NOMO-1 treated with DMSO at 0.1 percent for 48 hours (cell line): ENCODE measurements around the gene ABCC5.

ENCODE experiments used
- DNase-seq: peaks from one replicate; lab custom pipeline; 2025; ENCODE audit not compliant: unreplicated experiment; lab: John Stamatoyannopoulos, UW

ABCC5 gene

DNA sequence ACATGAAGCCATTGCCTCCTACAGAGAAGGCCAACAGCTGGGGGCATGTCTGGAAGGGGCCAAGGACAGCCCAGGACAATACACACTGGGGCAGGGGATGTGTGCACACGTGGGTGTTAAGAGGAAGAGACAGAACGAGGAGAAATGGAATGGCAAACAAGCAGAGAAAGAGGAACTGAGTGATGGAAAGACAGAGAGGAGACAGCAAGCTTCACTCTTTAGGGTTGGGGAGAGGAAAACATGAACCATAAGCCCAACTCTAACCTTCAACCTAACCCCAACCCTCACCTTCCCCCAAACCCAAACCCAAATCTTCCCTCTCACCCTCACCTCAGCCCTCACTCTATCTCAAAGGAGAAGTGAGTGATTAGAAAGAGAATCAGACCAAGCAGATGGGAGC, 121.1 kb downstream of the ABCC5 start:
- peak; percentile 48 for DNase-seq

DNA sequence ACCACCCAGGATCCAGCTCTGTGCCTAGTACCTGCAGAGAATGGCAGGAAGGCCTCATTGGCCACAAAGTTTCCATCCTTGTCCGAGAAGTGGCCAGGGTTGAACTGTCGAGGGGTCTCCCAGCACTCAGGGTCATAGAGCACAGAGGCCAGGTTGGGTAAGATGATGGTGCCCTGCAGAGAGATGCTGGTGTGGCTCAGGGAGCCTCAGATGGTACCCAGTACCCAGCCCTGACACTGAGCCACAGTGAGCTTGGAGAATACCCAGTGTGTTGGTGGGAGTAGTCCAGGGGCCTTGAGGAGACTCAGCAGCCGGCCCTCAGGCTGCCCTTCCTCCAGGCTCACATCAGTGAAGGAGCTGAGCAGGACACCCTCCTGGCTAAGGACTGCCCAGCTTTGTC, 121.5 kb downstream of the ABCC5 start:
- no peak for DNase-seq

DNA sequence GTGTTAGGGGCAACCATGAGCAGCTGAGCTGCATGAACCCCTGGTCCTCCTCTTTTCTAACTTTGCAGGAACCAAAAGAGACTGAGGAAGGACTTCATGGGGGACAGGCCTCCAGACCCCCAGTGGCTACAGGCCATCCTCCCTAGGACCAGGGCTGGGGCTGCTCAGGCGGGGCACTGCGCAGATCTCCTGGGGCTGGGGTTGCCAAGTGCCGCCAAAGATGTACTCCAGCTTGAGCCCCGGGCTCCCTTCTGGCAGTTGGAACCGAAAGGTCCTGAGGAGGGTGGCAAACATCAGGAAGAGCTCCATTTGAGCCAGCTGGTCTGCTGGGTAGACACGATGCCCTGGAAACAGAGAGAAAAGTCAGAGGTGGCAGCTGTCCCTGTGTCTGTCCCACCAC, 121.9 kb downstream of the ABCC5 start:
- no peak for DNase-seq

DNA sequence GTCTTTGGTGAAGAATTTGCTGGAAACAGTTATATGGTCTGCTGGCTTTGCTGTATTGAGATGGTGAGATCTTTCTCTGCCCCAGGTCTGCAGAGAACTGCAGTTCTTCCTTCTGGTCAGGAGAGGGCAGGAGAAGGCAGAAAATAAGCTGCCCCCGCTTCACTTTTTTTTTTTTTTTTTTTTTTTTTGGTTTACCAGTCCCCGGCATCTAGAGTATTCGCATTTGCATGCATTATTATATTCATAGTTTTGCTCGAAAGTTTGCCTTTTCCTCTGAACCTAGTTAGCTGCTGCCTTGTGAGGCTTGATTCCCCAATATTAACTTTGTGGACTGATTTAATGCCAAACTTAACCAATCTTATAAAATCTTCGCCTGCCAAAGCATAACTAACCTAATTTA, 122.4 kb downstream of the ABCC5 start:
- DNase-seq, result peak; percentile 80

DNA sequence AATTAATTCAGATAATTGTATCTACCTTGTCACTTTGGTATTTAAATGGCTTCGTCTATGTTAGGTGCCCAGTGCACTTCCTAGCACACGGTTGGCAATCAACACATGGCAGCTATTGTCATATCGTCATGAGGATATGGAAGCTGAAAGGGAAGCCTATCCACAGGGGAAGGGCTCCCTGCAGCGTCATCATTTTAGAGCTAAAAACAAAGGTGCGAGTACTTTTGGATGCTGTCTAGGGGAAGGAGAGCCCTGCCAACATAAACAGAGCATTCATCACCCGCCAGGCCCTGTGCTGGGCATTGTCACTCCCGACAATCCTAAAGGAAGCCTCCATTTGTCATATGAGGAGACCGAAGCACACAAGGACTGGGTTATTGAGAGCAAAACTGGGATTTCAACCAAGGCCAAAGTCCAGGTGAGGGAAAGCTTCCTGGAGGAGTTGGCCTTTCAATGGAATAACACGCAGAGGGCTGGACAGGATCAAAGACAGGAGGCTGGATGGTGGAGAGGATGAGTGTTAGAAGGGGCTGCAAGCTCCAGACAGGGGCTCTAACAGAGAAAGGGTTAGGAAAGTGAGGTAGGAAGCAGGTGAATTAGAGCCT, 125.0 kb downstream of the ABCC5 start:
- DNase-seq, result no peak

DNA sequence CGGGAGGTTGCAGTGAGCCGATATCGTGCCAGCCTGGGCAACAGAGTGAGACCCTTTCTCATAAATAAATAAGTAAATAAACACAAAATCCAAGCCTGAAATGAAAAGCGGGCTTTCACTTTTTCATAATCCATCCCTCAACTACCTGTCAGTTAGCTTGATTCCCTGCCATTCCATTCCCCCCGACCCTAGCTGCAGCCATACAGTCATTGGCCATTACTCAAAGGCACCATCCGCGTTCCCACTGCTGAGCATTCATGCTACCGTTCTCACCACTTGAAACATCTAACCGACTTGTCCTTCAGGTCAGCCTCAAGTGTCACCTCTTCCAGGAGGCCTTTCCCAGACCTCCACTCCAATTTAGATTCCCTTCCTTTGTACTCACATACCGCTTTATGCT, 131.9 kb downstream of the ABCC5 start:
- no peak for DNase-seq

DNA sequence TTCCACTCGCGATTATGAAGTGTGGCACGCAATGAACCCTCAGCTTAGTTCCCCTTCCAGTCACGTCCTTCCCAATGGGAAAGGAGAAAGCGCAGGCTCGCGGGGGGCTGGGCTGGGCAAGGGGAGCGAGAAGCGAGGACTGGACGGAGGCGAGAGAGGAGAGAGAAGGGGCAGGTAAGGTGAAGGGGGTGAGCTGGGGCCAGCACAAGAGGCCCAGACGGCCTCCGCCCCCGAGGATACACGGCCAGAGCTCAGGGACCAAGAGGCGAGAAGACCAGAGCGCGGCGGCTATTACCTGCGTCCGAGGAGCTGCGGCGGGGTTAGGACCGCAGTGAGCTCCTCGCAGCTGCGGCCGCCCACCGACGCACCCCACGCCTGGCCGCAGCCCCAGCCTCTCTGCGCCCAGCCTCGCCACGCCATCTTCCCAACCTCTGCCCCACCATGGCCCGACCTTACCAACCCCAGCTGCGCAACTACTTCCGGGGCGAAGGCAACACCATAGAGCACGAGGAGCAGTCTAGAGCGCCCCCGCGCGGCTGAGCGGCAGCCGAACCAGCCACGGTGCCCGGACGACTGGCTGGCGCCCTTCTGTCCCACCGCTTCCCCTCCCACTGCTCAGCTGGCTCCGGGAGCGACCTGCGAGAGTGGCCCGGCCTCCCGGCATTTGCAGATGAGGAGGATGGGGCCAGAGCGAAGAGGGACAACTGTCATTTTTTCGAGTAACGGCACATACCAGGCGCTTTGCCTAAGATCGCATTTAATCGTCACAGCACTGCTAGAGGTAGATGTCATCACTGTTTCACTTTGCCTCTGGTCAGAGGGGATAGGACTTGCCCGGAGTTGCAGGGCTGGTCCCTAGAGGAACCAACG, 133.0 kb downstream of the ABCC5 start, which contains the start of gene PARL:
TSS of gene PARL (minus strand) at position 454 of the 870 bp plus-strand sequence. CDS start at position 420, 34 bp downstream.
- peak; percentile 98 for DNase-seq

DNA sequence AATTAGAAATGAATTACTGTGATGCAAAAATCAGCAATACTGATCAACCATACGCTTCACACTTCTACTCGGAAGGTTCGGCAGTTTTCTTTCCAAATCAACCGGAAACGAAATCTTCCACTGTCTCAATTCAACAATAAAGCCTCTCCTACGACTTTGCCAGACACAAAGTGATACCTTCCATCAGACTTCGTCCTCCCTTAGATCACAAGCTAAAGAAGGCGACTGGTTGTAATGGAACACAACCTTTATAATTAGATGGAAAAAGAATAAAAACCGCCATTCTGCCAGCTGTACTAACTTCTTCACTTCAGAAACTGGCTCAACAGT, 133.6 kb downstream of the ABCC5 start:
- DNase-seq, result peak; percentile 65

DNA sequence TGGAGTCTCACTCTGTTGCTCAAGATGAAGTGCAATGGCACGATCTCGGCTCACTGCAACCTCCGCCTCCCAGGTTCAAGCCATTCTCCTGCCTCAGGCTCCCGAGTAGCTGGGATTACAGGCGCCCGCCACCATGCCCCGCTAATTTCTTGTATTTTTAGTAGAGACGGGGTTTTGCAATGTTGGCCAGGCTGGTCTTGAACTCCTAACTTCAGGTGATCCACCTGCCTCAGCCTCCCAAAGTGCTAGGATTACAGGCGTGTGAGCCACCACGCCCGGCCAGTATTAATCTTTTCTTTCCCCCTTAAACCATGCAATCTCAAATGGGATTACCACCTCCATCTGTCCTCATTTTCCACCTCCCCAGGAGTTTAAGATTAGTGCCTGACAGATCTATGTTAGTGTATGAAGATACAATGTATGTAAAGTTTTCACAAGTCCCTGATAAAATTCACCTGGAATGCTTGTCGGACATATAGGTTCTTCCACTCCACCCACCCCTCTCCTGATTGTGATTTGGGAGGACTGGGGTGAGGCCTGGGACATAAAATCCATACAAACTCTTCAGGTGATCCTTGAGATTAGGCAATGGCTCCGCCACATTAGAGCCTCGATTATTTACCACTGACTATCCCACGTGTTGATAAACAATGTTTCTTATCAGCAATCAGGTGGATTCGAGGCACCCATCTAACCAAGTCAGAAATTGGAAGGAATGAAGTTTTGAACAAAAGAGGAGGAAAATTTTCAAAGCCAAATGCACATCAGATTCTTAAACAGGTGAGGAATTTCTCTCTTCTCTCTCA, 134.2 kb downstream of the ABCC5 start:
- no peak for DNase-seq

DNA sequence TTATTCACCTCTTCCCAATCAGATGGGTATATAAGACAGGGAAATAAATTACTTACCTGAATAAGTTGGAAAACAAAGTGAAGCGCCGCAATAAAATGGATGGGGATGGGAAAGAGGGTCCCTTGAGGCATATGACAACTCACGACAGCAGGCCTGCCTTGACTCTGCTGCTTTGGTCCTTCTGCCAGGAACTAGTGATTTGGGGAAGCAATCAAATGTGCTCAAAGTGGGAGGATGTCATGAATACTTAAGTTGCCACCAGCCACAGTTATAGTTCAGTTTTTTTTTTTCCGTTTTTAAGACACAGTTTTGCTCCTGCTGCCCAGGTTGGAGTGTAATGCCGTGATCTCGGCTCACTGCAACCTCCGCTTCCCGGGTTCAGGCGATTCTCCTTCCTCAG, 137.6 kb downstream of the ABCC5 start:
- DNase-seq, result peak; percentile 86

DNA sequence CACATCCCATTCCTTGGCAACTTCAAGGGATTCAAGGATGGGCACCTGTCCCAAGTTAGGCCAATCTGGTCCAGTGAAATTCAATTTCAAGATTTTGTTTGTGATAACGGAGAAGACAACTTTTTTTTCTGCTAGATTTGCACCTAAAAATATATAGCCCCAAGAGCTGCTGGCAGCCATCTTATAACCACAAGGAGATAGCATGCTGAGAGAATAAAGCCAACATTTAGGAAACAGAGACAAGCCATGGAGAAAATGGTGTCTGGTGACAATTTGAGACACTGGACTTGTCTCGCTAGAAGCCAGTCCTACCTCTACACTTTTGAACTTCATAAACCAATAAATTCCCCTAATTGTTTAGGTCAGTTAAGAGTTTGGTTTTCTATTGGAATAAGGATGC, 138.4 kb downstream of the ABCC5 start:
- DNase-seq, result no peak

DNA sequence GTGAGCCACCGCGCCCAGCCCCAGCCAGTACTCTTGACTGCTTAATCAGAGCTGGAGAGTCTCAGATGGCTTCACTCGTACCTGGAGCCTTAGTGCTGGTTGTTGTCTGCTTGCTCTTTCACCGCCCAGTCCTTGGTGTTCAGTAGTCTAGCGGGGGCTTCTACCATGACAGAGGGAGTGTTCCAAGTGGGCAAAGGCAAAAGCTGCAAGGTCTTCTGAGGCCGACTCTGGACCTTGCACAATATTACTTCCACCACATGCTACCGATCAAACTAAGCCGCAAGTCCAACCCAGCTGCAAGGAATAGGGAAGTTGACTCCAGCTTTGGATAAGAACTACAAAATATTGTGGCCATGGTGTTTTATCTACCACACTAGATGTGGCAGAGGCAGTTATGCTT, 139.6 kb downstream of the ABCC5 start:
- DNase-seq, result peak; percentile 100

DNA sequence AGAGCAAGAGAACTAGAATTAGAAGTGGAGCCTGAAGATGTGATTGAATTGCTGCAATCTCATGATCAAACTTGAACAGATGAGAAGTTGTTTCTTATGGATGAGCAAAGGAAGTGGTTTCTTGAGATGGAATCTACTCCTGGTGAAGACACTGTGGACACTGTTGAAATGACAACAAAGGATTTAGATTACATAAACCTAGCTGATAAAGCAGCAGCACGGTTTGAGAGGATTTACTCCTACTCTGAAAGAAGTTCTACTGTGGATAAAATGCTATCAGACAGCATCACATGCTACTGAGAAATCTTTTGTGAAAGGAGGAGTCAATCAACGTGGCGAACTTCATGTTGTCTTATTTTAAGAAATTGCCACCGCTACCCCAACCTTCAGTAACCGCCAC, 140.5 kb downstream of the ABCC5 start:
- peak; percentile 21 for DNase-seq

DNA sequence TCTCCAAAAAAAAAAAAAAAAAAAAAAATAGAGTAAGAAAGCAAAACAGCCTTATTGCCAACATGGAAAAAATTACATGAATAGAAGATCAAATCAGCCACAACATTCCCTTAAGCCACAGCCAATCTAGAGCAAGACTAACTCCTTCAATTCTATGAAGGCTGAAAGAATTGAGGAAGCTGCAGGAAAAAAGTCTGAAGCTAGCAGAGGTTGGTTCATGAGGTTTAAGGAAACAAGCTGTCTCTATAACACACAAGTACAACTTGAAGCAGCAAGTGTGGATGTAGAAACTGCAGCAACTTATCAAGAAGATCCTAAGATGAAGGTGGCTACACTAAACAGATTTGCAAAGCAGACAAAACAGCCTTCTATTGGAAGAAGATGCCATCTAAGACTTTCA, 142.3 kb downstream of the ABCC5 start:
- DNase-seq, result peak; percentile 57

DNA sequence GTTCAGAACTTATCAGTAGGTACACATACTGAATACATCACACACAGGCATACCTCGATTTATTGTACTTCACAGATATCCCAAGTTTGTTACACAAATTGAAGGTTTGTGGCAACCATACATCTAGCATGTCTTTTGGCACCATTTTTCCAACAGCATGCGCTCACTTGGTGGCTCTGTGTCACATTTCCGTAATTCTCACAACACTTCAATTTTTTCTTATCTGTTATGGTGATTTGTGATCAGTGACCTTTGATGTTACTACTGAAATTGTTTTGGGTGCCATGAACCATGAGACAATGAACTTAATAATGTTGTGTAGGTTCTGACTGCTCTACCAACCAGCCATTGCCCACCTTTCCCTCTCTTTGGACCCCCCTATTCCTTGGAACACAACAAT, 143.8 kb downstream of the ABCC5 start:
- no peak for DNase-seq

DNA sequence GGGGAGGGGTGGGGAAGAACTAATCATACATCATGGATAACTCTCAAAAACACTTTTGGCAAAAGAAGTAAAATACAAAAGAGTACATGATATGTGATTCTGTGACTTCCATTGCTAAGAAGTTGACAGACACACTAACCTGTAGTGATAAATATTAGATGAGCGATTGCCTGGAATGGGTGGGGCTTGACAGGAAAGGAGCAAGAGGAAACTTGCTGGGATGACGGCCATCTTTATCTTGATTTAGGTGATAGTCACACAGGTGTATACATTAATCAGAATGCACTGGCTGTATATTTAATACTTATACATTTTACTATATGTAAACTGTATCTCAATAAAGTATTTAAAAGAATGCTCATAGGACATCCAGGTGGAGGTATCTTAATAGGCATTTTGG, 146.1 kb downstream of the ABCC5 start:
- DNase-seq, result no peak

DNA sequence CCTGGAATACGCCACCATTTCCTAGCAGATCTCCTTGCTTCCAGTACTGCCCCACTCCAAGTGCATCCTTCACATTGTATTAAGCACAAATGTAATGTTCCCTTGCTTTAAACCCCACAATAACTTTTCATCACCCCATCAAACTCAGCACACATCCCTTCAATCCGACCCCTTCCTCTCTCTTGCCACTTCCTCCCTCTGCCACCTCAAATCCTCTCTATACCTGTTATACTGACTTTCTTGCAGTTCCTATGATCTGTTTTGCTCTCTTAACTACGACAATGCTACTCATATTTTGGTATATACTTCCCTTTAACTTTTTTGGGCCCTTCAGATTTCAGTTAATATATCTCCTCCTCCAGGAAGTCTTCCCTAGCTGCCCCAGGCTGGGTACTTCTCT, 147.1 kb downstream of the ABCC5 start:
- no peak for DNase-seq
